ENCODE data around the gene CADM1.

- TF ChIP-seq POLR2A (IDR thresholded peaks at IDR 0.05): no peak
- TF ChIP-seq CTCF (IDR thresholded peaks at IDR 0.05 in 8 of 11, conservative IDR thresholded peaks at IDR 0.05 in 3 of 11): no peak
- no peak for TF ChIP-seq POLR2AphosphoS5 (IDR thresholded peaks at IDR 0.05)
Observed at GRCh38 chr11:115530752-115531151, 26.5 kb upstream of the CADM1 start.
